GM12874 (cell line): ENCODE measurements around the gene AJM1.

ENCODE experiments used
- CTCF ChIP-seq: IDR thresholded peaks from 2 replicates; pipeline ENCODE4 v1.5.1; 2011; ENCODE audit warnings: low read depth, mild to moderate bottlenecking, control low read depth, low read length, moderate library complexity; ENCODE audit not compliant: insufficient read depth

AJM1 gene

DNA sequence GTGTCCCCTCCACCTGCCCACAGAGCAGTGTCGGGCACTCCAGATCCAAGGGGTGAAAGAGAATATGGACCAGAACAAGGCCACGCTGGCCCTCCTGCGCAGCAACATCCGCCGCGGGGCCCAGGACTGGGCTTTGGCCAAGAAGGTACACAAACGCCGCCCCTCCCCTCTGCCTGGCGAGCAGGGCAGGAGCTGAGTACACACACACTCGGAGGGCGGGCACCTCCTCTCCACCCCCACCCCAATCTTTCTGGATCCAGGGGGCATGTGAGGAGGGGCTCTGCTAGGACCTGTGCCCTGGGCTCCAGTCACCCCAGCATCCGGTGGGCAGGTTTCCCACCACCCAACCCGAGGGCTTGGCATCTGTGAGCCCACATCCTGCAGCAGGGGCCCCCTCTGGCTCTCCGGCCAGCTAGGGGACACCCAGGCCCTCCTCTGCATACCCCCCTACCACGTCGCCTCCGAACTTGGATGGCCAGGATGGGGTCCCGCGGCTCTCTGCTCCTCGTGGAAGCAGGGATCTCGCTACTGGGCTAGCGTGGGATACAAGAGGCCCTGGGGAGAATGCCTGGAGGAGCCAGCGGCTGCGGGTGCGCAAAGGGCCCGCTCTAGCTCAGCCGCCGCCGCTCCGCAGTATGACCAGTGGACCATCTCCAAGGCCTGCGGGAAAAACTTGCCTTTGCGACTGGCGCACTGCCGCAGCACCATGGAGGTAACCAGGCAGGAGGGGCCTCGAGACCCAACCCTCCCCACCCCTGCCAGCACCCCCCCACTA lies 43.0 kb upstream of the AJM1 start:
- no peak for TF ChIP-seq CTCF

GRCh38 chr9:136799854-136800657 lies 42.2 kb upstream of the AJM1 start:
- TF ChIP-seq CTCF: no peak

- no peak for TF ChIP-seq CTCF
These were observed 40.0 kb upstream of the AJM1 start for GRCh38 chr9:136802321-136802720.

DNA sequence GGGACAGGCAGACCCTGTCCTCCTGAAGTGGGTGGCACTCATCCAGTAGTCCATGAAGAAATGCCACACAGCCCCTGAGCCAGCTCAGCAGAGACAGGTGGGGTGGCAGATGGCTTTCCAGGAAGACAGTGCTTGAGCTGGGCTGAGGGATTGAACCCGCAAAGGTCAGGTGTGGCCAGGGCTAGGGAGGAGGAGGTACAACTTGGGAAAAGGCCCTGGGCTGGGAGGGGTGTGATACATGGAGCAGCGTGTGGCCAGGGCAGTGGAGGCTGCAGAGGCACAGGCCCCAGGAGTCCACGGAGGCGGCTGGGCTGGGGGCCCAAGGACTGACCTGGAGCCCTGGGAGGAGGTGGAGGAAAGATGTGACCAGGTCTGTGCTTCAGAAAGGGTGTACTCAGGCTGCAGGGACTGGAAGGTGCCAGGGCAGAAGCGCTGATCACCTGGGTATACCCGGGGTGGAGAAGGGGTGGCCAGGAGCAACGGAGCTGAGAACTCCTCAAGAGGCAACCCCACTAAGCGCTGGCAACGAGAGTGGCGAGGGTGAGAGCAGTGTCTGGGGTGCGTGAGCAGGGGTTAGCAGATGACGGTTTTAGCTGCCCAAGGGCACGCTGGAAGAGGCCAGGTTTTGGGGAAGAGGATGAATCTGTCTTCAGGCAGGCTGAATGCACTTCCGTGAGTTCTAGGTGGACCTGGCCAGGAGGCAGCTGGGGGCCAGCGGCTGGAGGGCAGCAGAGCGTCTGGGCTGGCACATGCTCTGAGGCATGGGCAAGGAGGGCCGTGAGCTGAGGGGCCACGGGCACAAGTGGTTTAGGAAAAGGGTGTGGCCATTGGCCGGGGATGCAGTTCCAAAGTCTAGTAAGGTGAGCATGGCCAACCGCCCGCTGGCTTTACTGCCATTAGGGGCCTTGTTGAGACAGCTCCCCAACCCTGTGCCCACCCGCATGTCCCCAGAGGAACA lies 38.4 kb upstream of the AJM1 start:
- no peak for TF ChIP-seq CTCF

DNA sequence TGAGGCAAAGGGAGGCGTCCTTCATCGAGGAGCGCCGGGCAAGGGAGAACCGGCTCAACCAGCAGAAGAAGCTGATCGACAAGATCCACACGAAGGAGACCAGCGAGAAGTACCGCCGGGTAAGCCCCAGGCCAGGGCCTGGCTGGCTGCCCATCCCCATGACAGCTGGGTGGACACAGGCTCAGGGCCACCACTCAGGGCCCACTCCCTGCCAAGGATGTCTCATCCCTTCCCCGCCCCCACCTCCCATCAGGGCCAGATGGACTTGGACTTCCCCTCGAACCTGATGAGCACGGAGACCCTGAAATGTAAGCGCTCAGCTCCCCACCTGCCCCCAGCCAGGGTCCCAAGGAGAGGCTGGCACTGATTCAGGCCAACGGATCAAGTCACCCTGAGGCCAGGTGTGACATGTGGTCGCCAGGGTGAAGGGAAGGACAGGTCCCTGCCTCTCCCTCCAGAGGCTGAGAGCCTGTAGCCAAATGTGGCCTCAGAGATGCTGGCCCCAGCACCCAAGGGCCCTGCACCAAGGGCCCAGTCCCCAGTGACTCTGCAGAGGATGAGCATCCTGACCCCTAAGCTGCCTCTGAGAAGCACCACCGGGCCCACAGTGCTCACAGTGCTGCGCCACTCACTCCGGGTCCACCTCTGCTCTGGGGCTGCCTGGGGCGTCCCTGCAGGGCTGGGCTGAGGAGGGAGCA lies 37.6 kb upstream of the AJM1 start:
- no peak for TF ChIP-seq CTCF

GRCh38 chr9:136805207-136805740 lies 37.0 kb upstream of the AJM1 start:
- no peak for TF ChIP-seq CTCF
